Fibroblast of lung (primary cell): Measurements from ENCODE around the gene BTBD1.

ENCODE experiments used
- EZH2 ChIP-seq: IDR thresholded peaks from 2 replicates; pipeline ENCODE4 v1.5.1; 2012; ENCODE audit warnings: low read length, control low read depth, mild to moderate bottlenecking; ENCODE audit errors: missing control alignments
- TF ChIP-seq, protein P1 (sequence below), 2 donors: IDR thresholded peaks in 1 of 2; conservative IDR thresholded peaks in 1 of 2; 1 replicate in 1 of 2; 2 replicates in 1 of 2; pipeline ENCODE4 v1.5.1; 2011 to 2012; ENCODE audit warnings: low read length in 2 of 2, control low read depth in 1 of 2, inconsistent platforms in 1 of 2, low read depth in 1 of 2, mild to moderate bottlenecking in 1 of 2

DNA sequence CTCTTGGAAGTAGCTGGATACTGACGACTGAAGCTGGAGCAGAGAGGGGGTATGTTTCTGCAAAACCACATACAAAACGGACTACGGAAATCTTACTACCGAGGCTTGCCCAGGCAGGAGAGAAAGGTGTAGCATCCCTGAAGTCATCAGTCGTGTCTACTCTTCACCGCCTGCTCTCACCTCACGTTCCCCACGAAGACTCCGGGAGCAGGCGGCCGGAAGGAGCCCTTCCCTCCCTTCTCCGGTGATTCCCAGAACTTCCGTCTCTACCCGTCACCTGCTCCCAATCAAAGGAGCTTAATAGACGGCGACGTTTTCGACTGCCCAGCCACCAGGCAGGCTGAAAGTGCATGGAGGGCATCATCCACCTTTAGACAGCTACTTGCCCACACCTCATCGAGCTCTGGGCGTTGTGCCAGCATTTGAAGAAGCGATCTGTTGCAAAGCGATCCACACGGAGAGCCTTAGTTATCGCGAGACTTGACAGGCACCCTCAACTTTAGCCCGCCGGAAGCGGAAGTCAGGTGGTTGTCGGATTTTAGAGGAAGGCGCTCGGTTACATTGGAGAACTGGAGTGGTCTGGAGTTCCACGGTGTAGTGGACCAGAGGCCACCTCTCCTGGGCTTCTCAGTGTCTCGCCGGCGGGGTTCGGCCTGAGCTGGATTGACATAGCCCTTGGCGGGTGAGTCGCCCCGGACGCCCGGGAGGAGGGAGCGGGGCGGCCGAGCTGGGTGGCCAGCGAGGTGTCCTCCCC, 81.2 kb downstream of the BTBD1 start, which contains the start of gene RAMAC:
- TF ChIP-seq EZH2: no peak
- TF ChIP-seq, protein P1, sequence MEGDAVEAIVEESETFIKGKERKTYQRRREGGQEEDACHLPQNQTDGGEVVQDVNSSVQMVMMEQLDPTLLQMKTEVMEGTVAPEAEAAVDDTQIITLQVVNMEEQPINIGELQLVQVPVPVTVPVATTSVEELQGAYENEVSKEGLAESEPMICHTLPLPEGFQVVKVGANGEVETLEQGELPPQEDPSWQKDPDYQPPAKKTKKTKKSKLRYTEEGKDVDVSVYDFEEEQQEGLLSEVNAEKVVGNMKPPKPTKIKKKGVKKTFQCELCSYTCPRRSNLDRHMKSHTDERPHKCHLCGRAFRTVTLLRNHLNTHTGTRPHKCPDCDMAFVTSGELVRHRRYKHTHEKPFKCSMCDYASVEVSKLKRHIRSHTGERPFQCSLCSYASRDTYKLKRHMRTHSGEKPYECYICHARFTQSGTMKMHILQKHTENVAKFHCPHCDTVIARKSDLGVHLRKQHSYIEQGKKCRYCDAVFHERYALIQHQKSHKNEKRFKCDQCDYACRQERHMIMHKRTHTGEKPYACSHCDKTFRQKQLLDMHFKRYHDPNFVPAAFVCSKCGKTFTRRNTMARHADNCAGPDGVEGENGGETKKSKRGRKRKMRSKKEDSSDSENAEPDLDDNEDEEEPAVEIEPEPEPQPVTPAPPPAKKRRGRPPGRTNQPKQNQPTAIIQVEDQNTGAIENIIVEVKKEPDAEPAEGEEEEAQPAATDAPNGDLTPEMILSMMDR (conservative IDR thresholded peaks at IDR 0.05 in 1 of 2, IDR thresholded peaks at IDR 0.05 in 1 of 2; ENCODE audit: low read depth in 1 of 2, low read length in 2 of 2): no peak
